ENCODE results near the gene TAGLN. TPM values are rescaled to one million over a fixed set of nuclear protein-coding genes. Genes with fewer than 3 reads are reported as not detected.

Gene TAGLN
- total RNA-seq, 6 experiments from 2014 or later = 1,668 to 2,517 (median 1,780) TPM

DNA sequence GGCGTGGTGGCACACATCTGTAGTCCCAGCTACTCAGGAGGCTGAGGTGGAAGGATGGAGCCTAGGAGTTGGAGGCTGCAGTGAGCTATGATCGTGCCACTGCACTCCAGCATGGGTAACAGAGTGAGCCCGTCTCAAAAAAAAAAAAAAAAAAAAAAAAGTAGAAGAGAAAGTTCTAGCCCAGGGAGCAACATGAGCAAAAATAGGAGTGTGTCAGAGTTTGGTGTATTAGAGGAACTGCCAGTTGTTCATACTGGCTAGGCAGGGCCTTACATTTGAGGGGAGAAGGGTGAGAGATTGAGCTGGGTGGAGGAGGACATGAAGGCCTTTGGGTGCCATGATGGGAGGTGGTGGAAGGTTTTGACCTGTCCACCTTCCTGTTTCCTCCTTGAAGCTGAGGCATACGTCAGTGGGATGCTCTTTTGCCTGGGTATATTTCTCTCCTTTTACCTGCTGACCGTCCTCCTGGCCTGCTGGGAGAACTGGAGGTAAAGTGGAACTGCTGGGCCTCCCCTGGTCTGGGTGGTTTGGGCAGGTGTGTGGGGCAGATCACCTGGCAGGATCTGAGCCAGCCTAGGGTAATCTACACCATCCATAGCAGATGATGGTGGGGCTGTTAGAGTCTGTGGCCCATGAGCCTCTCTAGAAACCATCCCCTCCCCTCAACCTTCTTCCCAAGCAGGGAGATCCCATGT, 13.3 kb upstream of the TAGLN start:
- no peak for DNase-seq
- no peak overlapping the region for H3K27ac Mint-ChIP-seq
- H3K4me3 Mint-ChIP-seq = no peak overlapping the region

DNA sequence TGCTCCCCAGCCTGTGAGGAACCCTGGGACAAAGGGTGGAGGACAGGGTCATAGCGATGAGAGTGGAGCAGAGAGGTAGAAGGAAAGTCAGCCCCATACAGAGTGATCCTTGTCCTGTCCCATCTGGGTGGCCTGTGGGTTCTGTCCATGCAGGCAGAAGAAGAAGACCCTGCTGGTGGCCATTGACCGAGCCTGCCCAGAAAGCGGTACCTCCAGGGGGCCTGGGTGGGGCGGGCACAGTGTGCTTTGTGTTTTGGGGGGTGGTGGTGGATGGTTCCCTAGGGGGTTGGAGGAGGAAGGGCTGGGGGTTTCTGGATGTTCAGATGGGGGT, 12.8 kb upstream of the TAGLN start:
- Mint-ChIP-seq H3K4me3 (no peak overlapping the region), H3K36me3 (ENCODE audit: low read depth) (peaks cover 5% of the 10 kb centered on the region; the same call in 1 of the 2 replicates), H3K27me3 (ENCODE audit: insufficient read depth) (no peaks in the 10 kb centered on the region; the same call in none of the 2 replicates), H3K4me1 (ENCODE audit: low read depth) (no peaks in the 10 kb centered on the region; the same call in 1 of the 2 replicates), H3K9me3 (no peaks in the 10 kb centered on the region), H3K27ac (no peak overlapping the region)
- TF ChIP-seq, protein P1, sequence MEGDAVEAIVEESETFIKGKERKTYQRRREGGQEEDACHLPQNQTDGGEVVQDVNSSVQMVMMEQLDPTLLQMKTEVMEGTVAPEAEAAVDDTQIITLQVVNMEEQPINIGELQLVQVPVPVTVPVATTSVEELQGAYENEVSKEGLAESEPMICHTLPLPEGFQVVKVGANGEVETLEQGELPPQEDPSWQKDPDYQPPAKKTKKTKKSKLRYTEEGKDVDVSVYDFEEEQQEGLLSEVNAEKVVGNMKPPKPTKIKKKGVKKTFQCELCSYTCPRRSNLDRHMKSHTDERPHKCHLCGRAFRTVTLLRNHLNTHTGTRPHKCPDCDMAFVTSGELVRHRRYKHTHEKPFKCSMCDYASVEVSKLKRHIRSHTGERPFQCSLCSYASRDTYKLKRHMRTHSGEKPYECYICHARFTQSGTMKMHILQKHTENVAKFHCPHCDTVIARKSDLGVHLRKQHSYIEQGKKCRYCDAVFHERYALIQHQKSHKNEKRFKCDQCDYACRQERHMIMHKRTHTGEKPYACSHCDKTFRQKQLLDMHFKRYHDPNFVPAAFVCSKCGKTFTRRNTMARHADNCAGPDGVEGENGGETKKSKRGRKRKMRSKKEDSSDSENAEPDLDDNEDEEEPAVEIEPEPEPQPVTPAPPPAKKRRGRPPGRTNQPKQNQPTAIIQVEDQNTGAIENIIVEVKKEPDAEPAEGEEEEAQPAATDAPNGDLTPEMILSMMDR (IDR thresholded peaks at IDR 0.05) = no peak
- DNase-seq = no peak

More for the DNA sequence above, 13.3 kb upstream of the TAGLN start:
- Mint-ChIP-seq H3K27me3 (ENCODE audit: insufficient read depth) (no peaks in the 10 kb centered on the region; the same call in none of the 2 replicates), H3K4me1 (ENCODE audit: low read depth) (peaks cover 5% of the 10 kb centered on the region), H3K36me3 (ENCODE audit: low read depth) (peaks cover 5% of the 10 kb centered on the region; the same call in 1 of the 2 replicates), H3K9me3 (no peaks in the 10 kb centered on the region)
- TF ChIP-seq, protein P1 (IDR thresholded peaks at IDR 0.05) = no peak

DNA sequence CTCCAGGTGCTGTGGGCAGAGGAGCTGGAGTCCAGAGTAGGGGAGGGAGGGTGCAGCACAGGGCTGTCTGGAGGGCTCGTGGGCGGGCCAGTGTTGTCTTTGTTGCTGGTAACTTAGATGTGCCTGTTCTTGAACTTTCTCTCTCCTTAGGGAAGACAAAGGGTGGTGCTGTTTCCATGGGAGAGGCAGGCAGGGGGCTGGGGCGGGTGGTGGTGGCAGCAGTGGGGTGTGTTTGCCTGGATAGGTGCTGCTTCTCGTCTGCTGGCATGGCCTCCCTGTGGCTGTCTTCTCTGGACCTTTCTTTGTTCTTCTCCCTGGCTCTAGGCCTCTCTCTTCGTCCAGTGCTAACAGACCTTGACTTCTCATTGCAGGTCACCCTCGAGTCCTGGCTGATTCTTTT, 12.2 kb upstream of the TAGLN start:
- no peak overlapping the region for H3K27ac Mint-ChIP-seq
- TF ChIP-seq, protein P1 (IDR thresholded peaks at IDR 0.05) = no peak
- H3K36me3 Mint-ChIP-seq (ENCODE audit: low read depth) = peaks cover 5% of the 10 kb centered on the region; the same call in 1 of the 2 replicates
- DNase-seq = no peak
- no peaks in the 10 kb centered on the region for H3K9me3 Mint-ChIP-seq
- no peaks in the 10 kb centered on the region for H3K4me1 Mint-ChIP-seq (ENCODE audit: low read depth)
- H3K4me3 Mint-ChIP-seq = no peak overlapping the region
- no peaks in the 10 kb centered on the region; the same call in none of the 2 replicates for H3K27me3 Mint-ChIP-seq (ENCODE audit: insufficient read depth)

DNA sequence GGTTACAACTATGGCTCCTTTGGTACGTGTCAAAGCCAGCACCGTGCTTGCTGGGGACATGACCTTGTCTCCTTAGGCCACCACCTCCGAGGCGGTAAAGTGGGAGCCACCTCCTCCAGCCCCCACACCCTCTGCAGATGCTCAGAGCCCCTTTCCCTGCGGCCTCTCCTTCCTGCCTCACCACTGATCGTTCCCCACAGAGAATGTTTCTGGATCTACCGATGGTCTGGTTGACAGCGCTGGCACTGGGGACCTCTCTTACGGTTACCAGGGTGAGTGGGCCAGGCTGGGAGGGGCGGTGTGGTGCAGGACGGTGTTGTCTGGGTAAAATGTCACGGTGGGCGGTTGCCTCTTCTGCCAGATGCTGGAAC, 11.8 kb upstream of the TAGLN start:
- Mint-ChIP-seq H3K36me3 (ENCODE audit: low read depth) (peaks cover 5% of the 10 kb centered on the region; the same call in 1 of the 2 replicates), H3K4me3 (no peak overlapping the region), H3K27ac (no peak overlapping the region), H3K4me1 (ENCODE audit: low read depth) (no peaks in the 10 kb centered on the region), H3K27me3 (ENCODE audit: insufficient read depth) (no peaks in the 10 kb centered on the region; the same call in none of the 2 replicates), H3K9me3 (no peaks in the 10 kb centered on the region)
- no peak for DNase-seq
- TF ChIP-seq, protein P1 (IDR thresholded peaks at IDR 0.05) = no peak

DNA sequence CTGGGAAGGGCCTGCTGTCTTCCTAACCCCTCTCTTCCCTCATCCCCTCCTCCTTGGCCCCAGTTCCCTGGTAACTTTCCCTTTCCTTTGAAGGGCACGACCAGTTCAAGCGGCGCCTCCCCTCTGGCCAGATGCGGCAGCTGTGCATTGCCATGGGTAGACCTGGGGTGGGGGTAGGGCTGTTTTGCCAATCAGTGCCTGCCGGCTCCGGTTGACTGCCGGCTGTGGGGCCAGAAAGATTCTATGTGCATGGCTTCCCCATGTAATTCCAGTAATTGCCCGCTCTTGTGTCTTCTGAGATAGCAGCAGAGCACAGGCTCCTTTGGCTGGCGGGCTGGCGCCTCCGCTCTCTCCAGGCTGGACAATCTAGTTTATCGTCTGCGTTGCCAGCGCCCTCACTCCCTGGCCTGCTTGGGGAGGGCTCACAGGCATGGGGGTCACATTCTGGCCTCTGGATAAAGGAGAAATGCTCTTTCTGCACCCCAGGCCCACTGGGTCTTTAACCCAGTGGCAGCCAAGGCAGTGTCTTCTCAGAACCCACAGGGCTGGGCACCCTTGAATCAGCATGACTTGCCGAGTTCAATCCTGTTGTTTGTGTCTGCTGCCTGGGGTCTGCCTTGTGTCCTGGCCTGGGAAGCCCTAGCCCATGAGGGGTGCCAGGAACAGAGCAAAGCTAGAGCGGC, 11.2 kb upstream of the TAGLN start:
- H3K4me3 Mint-ChIP-seq = no peak overlapping the region
- H3K27ac Mint-ChIP-seq = no peak overlapping the region
- no peaks in the 10 kb centered on the region; the same call in none of the 2 replicates for H3K27me3 Mint-ChIP-seq (ENCODE audit: insufficient read depth)
- peaks cover 5% of the 10 kb centered on the region; the same call in 1 of the 2 replicates for H3K36me3 Mint-ChIP-seq (ENCODE audit: low read depth)
- H3K4me1 Mint-ChIP-seq (ENCODE audit: low read depth) = no peaks in the 10 kb centered on the region
- no peak for DNase-seq
- no peaks in the 10 kb centered on the region for H3K9me3 Mint-ChIP-seq
- TF ChIP-seq, protein P1 (IDR thresholded peaks at IDR 0.05) = no peak
